ENCODE results near the gene MAN1B1. TPM values are rescaled to one million over a fixed set of nuclear protein-coding genes. Genes with fewer than 3 reads are reported as not detected.
"Not testable (repeated sequence)": the region's sequence is repeated elsewhere in the genome, so short reads cannot be mapped to it uniquely, and the experiment has no call there.

The MAN1B1 gene
- polyA plus RNA-seq, 5 donors: 50.7 to 68.6 (median 60.1) TPM

GRCh38 chr9:137051145-137051724 is 35.5 kb upstream of the MAN1B1 start:
- DNase-seq: no peak

GRCh38 chr9:137052293-137052692 is 34.5 kb upstream of the MAN1B1 start:
- DNase-seq: no peak

DNA sequence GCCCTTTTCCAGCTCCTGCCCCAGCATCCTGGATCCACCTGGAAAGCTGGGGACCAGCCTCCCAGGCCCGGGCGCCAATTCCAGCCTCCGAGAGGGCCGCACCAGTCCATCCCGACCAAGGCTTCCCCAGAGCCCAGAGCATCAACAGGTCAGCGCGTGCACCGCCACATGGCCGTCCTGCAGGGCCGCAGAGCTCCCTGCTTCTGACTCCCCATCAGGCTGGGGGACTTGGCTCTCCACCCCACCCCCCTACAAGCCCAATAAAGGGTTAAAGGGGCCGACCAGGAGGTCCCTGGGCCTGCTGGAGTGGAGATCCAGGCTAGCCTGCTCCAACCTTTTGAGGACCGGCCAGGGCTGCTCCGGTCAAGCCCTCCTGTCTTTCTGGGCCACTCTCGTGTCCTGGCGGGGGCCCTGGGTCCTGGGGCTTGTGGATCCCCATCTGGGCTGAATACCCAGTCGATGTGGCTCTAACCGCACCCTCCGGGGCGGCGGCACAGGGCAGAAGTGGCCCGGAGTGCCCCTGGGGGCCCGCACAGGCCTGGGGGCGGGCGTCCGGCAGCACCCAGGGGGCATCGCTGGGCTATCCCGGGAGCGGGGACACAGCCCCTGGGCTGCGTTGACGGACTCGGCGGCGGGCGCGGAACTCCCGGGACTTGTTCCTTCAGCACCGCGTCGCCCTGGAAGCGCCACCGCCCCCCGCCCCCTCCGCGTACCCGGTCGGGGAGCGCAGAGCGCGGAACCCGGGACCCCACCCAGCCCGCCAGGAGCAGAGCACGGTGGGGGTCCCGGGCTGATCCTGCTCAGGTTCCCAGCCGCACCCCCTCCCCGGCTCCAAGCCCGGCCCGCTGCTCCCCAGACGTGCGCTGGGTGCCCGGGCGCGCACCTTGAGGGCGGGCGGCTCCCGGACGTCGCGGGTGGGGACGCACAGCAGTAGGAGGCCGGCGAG is 33.5 kb upstream of the MAN1B1 start:
- no peak for DNase-seq

- no peak for DNase-seq
Measured at GRCh38 chr9:137053944-137054931, 32.5 kb upstream of the MAN1B1 start, which contains the start of gene ENTPD2. Gene ENTPD2, minus strand, starts transcription at chr9:137054061. Its CDS starts 64 bp downstream, at chr9:137053997.

- no peak for DNase-seq
Measured at GRCh38 chr9:137054932-137055384, 31.8 kb upstream of the MAN1B1 start.

GRCh38 chr9:137055385-137056364 is 31.1 kb upstream of the MAN1B1 start:
- DNase-seq: peak; percentile 94 to 96

DNA sequence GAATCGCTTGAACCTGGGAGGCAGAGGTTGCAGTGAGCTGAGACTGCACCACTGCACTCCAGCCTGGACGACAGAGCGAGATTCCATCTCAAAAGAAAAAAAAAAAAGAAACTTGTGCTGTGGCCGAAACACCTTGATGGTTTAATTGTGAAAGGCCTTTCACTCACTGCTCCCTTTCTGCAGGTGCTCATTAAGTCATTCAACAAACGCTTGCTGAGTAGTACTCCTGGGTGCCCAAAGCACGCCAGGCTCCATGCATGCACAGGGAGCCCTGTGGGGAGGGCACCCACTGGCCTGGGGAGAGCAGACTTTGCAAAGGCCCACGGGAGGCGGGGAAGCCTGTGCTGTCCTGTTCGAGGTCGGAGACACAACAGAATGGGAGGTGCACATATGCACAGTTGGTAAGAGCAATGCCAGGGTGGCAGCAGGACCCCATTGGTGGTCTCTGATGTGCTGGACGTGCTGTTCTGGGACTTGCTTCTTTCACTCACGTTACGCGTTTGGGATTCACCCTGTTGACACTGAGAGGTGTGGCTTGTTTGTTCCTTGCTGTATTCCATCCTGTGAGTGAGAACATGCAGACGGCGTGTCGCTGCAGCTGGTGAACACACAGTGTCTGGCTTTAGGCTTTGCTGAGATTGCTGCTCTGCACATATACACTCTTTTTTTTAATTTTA is 29.9 kb upstream of the MAN1B1 start:
- peak in 1 of 2 donors; percentile 43 for DNase-seq

GRCh38 chr9:137057545-137057944 is 29.2 kb upstream of the MAN1B1 start:
- no peak for DNase-seq

DNA sequence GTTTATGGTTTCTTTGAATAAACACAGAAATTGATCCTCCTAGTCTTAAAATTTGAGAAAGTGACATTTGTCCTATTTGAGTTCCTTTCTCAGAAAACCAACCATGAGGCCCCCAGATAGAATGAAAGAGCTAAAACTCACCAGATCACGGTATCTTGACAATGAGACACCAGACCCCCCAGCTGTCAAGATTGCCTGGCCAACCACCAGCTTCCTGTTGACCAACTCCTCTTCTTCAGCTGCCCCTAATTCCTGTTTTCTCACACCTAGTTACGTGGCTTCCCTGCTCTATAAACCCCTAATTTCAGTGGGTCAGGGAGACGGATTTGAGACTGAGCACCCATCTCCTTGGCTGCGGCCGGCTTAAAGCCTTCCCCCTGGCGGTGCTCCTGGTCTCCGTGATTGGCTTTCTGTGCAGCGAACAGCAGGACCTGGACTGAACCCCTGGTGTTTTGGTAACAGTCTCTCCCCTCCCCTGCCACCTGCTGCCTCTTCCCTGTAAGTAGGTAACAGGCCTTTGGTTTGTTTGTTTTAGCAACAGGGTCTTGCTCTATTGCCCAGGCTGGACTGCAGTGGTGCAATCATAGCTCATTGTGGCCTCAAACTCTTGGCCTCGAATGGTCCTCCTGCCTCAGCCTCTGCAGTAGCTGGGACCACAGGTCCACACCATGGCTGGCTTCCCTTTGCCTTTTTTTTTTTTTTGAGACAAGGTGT is 28.1 kb upstream of the MAN1B1 start:
- no peak for DNase-seq

DNA sequence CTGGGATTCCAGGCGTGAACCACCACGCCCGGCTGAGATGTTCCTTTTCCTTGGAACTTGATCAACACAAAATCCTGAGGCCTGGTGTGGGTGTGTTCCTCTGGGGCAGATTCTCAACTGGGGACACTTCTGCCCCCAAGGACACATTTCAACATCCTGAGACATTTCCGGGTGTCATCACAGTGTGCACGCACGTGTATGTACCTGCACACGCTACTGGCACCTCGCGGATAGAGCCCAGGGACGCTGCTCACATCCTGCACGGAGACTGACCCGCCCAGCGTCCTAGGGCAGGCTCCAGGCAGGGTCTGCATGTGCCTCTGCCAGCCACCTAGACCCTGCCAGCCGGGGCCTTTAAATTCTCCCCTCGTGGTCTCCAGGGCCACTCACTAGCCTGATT is 24.4 kb upstream of the MAN1B1 start:
- no peak for DNase-seq

DNA sequence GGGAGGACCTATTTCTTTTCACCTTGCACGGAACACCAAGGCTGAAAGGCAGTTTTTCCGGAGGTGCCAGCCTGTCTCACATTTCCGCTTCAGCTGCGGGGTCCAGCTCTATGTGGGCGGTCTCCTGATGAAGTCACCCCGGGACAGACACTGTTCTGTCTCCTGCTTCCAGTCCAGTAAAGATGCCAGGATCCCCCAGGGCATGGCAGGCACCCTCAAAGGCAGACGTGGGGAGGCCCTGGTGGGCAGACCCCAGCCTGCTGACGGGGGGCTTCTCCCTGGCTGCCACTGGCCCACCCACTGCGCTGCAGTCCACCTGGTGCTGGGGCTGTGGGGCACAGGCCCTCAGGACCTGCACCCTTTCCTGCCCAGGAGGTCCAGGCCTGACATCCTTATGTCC is 24.0 kb upstream of the MAN1B1 start:
- not testable (repeated sequence) for DNase-seq

- no peak for DNase-seq
Measured at GRCh38 chr9:137063311-137064026, 23.3 kb upstream of the MAN1B1 start.

- DNase-seq: no peak
Measured at GRCh38 chr9:137064027-137064879, 22.5 kb upstream of the MAN1B1 start.

GRCh38 chr9:137064880-137065164 is 22.0 kb upstream of the MAN1B1 start:
- DNase-seq: no peak

- no peak for DNase-seq
Measured at GRCh38 chr9:137065336-137065967, 21.3 kb upstream of the MAN1B1 start.

DNA sequence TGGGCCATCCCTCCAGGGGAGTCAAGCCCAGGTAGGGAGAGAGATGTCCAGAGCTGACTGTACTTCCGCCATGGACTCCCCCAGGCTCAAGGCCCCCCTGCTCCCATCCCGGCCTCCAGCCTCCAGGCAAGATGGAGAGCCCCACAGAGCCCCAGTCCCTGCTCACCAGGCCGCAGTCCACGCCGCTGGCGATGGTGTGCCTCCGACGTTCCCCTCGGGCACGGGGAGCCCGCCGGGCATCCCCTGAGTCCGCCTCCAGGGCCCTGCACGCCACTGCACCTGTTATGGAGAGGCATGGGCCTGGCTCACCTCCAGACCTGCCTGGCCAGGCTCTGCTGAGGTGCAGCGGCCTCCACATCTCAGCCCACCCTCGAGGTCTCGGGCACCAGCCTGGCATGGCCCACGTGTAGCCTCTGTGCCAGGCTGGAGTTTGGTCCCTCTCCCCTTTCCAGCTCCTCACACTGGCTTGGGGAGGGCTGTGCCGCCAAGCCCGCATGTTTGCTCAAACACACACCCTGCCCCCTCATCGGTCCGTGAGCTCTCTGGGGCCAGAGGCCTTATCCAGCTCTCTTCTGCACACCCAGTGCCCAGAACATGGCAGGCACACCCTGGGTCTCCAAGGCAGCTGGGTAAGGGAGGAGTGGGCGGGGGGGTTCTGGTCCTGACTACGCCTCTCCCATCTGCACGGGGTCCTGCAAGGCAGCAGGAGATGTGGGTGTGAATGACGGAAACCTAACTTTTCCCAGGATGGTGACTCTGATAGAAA is 20.5 kb upstream of the MAN1B1 start:
- no peak for DNase-seq

All from right lung (tissue), 5 donors.